Ovary (tissue), 9 donors: ENCODE measurements around the gene GPRC5C. TPM values are rescaled to one million over a fixed set of nuclear protein-coding genes. Genes with fewer than 3 reads are reported as not detected.

Experiments
- DNase-seq, 5 donors: peaks; one replicate each; pipeline ENCODE4 v3.0.0-alpha.2; 2019 to 2020
- H3K27ac ChIP-seq, 2 donors: fragments of 200-600 bp; one replicate each; pipeline versions ENCODE4 v1.5.1 to v1.8.0; 2019 to 2022
- H3K27me3 ChIP-seq: fragments of 200-600 bp; one replicate; pipeline ENCODE4 v1.8.0; 2022
- H3K36me3 ChIP-seq: fragments of 200-600 bp; sonication (generic); one replicate; pipeline ENCODE4 v1.5.1; 2019
- H3K4me1 ChIP-seq: one replicate; pipeline ENCODE4 v1.8.1; 2013; ENCODE audit warnings: mild to moderate bottlenecking, moderate library complexity; ENCODE audit not compliant: insufficient read depth
- H3K4me3 ChIP-seq: fragments of 200-600 bp; sonication (generic); one replicate; pipeline ENCODE4 v1.5.1; 2017
- H3K9me3 ChIP-seq, 2 donors: fragments of 200-600 bp in 1 of 2; sonication (generic) in 1 of 2; one replicate each; pipeline versions ENCODE4 v1.5.1 to v1.8.1; 2013 to 2019; ENCODE audit warnings: mild to moderate bottlenecking in 1 of 2, moderate library complexity in 1 of 2
- EP300 ChIP-seq: sonication (generic); formaldehyde crosslinking; IDR thresholded peaks from one replicate; pipeline ENCODE4 v1.6.1; 2017; ENCODE audit warnings: antibody characterized with exemption
- POLR2A ChIP-seq: fragments of 450-650 bp; IDR thresholded peaks from one replicate; pipeline ENCODE4 v1.6.1; 2017; ENCODE audit warnings: antibody characterized with exemption, mild to moderate bottlenecking, moderate library complexity
- WGBS, 3 donors: extraction: QIAGEN DNeasy Blood & Tissue Kit in 1 of 3; methylation state at CpG; one replicate each; pipeline versions ENCODE4 v1.1.5 to v1.1.7; 2013 to 2017; 5-methylcytosine and 5-hydroxymethylcytosine counted together
- intact Hi-C, 4 donors: fragments of 100-400 bp; cut with DNase I; formaldehyde crosslinking; loops; one replicate each; pipeline versions ENCODE4 v1.11.0 to v1.15.1; 2022 to 2023
- polyA plus RNA-seq, 2 donors: library from polyadenylated mRNA; stranded (reverse); fragments of 200-250 nt in 1 of 2; fragments of 350-450 nt in 1 of 2; fragmentation: Illumina TruSeq in 1 of 2; extraction: RNeasy Lipid Tissue Mini Kit (QIAGEN cat#74804) in 1 of 2; gene quantifications; one replicate each; pipeline ENCODE4 v1.2.3, GENCODE V29; 2013 to 2014
- total RNA-seq, 7 donors: library from RNA; depleted of rRNA in 2 of 7; stranded (reverse); fragments of >200 nt in 2 of 7; fragmentation: NEBNext Ultra II Directional in 3 of 7; extraction: Animal tissue kit (Norgen Biotek cat#: 25700) in 3 of 7; gene quantifications; one replicate each; pipeline versions ENCODE4 v1.1.0 to v1.2.4, GENCODE V29; 2016 to 2023
- TF ChIP-seq, protein P1 (sequence below), 3 donors: fragments of 450-650 bp in 2 of 3; fragments of 200-600 bp in 1 of 3; IDR thresholded peaks; one replicate each; pipeline versions ENCODE4 v1.5.1 to v1.8.0; 2016 to 2022; ENCODE audit warnings: antibody characterized with exemption in 3 of 3, mild to moderate bottlenecking in 1 of 3
- donor health status: DM: no; HTN: no; CAD: no; lungs with moderate emphysema.
- donor health status: DM: no; HTN: no; CAD: no.
- donor health status: Bipolar disorder and iron deficiency.
- donor health status: DM: yes; HTN: yes; CAD: no.
- donor health status: DM: no; HTN: no; CAD: no.
- donor health status: DM: yes; HTN: yes; CAD: no.

GPRC5C gene
- total and polyA plus RNA-seq, 9 donors, result 3.7 to 133 (median 61.8) TPM

DNA sequence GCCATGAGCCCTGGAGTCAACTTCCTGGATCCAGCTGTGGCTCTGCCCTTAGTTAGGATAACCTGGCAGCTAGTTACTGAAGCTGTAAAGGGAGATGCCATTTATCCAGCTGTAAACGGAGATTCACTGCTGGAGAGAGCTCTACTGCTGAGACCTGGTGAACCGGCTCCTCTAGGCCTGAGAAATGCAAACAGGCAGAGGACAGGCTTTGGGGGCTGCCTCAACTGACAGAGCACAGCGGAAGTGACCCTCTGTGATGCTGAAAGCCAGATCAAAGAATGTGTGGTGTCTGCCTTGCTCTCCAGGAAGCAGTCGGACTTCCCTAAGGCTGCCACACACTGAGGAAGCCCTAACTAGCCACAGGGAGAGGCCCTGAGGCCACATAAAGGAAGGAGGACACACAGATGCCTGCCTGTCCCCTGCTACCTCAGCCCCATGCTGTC, 21.9 kb upstream of the GPRC5C start:
- H3K9me3 ChIP-seq, result no peaks in the 10 kb centered on the region
- no peaks in the 10 kb centered on the region for H3K4me1 ChIP-seq
- DNase-seq, result no peak
- no peak overlapping the region for H3K27ac ChIP-seq
- no peak for TF ChIP-seq EP300
- TF ChIP-seq, protein P1, sequence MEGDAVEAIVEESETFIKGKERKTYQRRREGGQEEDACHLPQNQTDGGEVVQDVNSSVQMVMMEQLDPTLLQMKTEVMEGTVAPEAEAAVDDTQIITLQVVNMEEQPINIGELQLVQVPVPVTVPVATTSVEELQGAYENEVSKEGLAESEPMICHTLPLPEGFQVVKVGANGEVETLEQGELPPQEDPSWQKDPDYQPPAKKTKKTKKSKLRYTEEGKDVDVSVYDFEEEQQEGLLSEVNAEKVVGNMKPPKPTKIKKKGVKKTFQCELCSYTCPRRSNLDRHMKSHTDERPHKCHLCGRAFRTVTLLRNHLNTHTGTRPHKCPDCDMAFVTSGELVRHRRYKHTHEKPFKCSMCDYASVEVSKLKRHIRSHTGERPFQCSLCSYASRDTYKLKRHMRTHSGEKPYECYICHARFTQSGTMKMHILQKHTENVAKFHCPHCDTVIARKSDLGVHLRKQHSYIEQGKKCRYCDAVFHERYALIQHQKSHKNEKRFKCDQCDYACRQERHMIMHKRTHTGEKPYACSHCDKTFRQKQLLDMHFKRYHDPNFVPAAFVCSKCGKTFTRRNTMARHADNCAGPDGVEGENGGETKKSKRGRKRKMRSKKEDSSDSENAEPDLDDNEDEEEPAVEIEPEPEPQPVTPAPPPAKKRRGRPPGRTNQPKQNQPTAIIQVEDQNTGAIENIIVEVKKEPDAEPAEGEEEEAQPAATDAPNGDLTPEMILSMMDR (IDR thresholded peaks at IDR 0.05), result no peak
- no peak for TF ChIP-seq POLR2A
- intact Hi-C loops, result no loop called here
- H3K4me3 ChIP-seq, result no peak overlapping the region
- 72 to 88% (median 86%) methylated on average over 4 of the region's 4 CpGs for WGBS, 3 donors
- no peaks in the 10 kb centered on the region for H3K27me3 ChIP-seq
- H3K36me3 ChIP-seq, result no peaks in the 10 kb centered on the region

DNA sequence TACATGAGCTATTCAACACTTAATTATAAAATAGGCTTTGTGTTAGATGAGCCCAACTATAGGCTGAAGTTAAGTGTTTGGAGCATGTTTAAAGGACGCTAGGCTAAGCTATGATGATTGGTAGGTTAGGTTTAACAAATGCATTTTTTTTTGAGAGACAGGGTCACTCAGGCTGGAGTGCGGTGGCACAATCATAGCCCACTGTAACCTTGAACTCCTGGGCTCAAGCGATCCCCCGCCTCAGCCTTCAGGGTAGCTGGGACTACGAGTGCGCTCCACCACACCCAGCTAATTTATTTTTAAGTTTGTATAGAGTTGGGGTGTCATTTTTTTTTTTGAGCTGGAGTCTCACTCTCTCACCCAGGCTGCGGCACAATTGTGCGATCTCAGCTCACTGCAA, 19.3 kb upstream of the GPRC5C start:
- Histone ChIP-seq H3K27me3 (no peaks in the 10 kb centered on the region), H3K4me1 (no peaks in the 10 kb centered on the region), H3K27ac (no peak overlapping the region), H3K36me3 (no peaks in the 10 kb centered on the region), H3K9me3 (no peaks in the 10 kb centered on the region), H3K4me3 (no peak overlapping the region)
- TF ChIP-seq POLR2A (no peak), EP300 (no peak)
- TF ChIP-seq, protein P1 (IDR thresholded peaks at IDR 0.05), result no peak
- intact Hi-C loops, result no loop called here
- 92 to 96% (median 95%) methylated on average over 8 of the region's 8 CpGs for WGBS, 3 donors
- DNase-seq, result no peak

DNA sequence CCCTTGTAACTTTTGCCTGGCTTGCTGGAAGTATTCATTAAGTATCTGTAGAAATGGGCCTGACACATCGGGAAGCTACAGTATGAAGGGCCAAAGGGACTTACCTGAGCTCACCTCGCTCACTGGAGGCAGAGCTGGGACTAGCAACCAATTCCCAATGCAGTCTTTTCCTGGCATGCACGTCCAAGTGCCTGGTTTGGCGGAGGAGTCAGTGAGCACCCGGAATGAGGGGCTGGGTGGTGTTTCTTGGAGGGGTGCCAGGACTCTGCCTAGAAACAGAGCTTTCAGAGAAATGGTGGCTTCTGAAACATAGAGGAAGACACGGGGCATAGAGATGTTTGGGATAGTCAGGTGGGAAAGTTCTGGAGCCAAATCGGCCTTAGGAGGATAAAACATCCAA, 18.4 kb upstream of the GPRC5C start:
- 72 to 82% (median 79%) methylated on average over 7 of the region's 7 CpGs for WGBS, 3 donors
- no peaks in the 10 kb centered on the region for H3K27me3 ChIP-seq
- TF ChIP-seq, protein P1 (IDR thresholded peaks at IDR 0.05), result no peak
- TF ChIP-seq EP300, result no peak

DNA sequence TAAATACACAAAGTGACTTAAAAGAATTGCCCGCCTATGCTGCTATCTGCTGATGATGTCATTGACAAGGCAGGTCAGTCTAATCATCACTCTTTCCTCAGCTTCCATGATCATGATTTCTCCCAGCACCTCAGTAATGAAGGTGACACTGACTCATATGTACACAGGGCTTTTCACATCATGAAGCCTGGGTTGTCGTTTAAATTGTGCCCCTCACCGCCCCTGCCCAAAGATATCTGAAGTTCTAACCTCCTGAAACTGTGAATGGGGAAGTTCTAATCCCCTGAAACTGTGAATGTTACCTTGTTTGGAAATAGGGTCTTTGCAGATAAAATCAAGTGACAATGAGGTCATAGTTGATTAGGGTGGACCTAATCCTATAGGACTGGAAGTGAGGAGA, 17.4 kb upstream of the GPRC5C start:
- TF ChIP-seq, protein P1 (IDR thresholded peaks at IDR 0.05), result no peak
- no peak for TF ChIP-seq POLR2A
- TF ChIP-seq EP300, result no peak
- Histone ChIP-seq H3K36me3 (no peaks in the 10 kb centered on the region), H3K4me1 (no peaks in the 10 kb centered on the region), H3K4me3 (no peak overlapping the region), H3K27ac (no peak overlapping the region), H3K9me3 (no peaks in the 10 kb centered on the region), H3K27me3 (no peaks in the 10 kb centered on the region)
- no peak for DNase-seq
- intact Hi-C loops, result no loop called here
- WGBS, 3 donors, result 88 to 92% (median 91%) methylated on average over 3 of the region's 3 CpGs

More for the DNA sequence above, 18.4 kb upstream of the GPRC5C start:
- no peaks in the 10 kb centered on the region for H3K36me3 ChIP-seq
- no peaks in the 10 kb centered on the region for H3K9me3 ChIP-seq
- no peak overlapping the region for H3K27ac ChIP-seq
- no peak overlapping the region for H3K4me3 ChIP-seq
- H3K4me1 ChIP-seq, result no peaks in the 10 kb centered on the region
- intact Hi-C loops, result no loop called here
- no peak for DNase-seq
